Measurements from ENCODE around the gene KLHL29.

KLHL29 gene

GRCh38 chr2:23478933-23479683 is 94.1 kb downstream of the KLHL29 start:
- no peak for DNase-seq

GRCh38 chr2:23480957-23481797 is 96.2 kb downstream of the KLHL29 start:
- DNase-seq: no peak

- no peak for DNase-seq
Measured at GRCh38 chr2:23482188-23482587, 97.2 kb downstream of the KLHL29 start.

GRCh38 chr2:23482607-23483006 is 97.6 kb downstream of the KLHL29 start:
- no peak for DNase-seq

- no peak for DNase-seq
Measured at GRCh38 chr2:23483791-23484190, 98.8 kb downstream of the KLHL29 start.

GRCh38 chr2:23484275-23484674 is 99.3 kb downstream of the KLHL29 start:
- DNase-seq: no peak

GRCh38 chr2:23484767-23485166 is 99.8 kb downstream of the KLHL29 start:
- DNase-seq: no peak

GRCh38 chr2:23485261-23485660 is 100.3 kb downstream of the KLHL29 start:
- no peak for DNase-seq

GRCh38 chr2:23485841-23486683 is 101.1 kb downstream of the KLHL29 start:
- DNase-seq: no peak

GRCh38 chr2:23486684-23487075 is 101.7 kb downstream of the KLHL29 start:
- no peak for DNase-seq

GRCh38 chr2:23487735-23488492 is 102.9 kb downstream of the KLHL29 start:
- DNase-seq: no peak

GRCh38 chr2:23488584-23488983 is 103.6 kb downstream of the KLHL29 start:
- DNase-seq: no peak

- DNase-seq: no peak
Measured at GRCh38 chr2:23489471-23490322, 104.7 kb downstream of the KLHL29 start.

GRCh38 chr2:23491591-23492336 is 106.8 kb downstream of the KLHL29 start:
- no peak for DNase-seq

- no peak for DNase-seq
Measured at GRCh38 chr2:23492337-23492675, 107.3 kb downstream of the KLHL29 start.

GRCh38 chr2:23492921-23493320 is 107.9 kb downstream of the KLHL29 start:
- DNase-seq: peak; percentile 82

GRCh38 chr2:23493846-23494245 is 108.9 kb downstream of the KLHL29 start:
- no peak for DNase-seq

GRCh38 chr2:23494286-23494685 is 109.3 kb downstream of the KLHL29 start:
- DNase-seq: no peak

GRCh38 chr2:23495661-23496114 is 110.7 kb downstream of the KLHL29 start:
- no peak for DNase-seq

GRCh38 chr2:23496456-23496855 is 111.5 kb downstream of the KLHL29 start:
- DNase-seq: no peak

GRCh38 chr2:23497063-23497462 is 112.1 kb downstream of the KLHL29 start:
- DNase-seq: no peak

Measured in DMS53 (cell line).